Astrocyte of the spinal cord (primary cell): ENCODE data around the gene WDR89.
"Not testable (repeated sequence)": the region's sequence is repeated elsewhere in the genome, so short reads cannot be mapped to it uniquely, and the experiment has no call there.

ENCODE experiments used
- DNase-seq: peaks from one replicate; pipeline ENCODE4 v3.0.0; 2011; ENCODE audit warnings: low read depth, low spot score
- H3K4me3 ChIP-seq: 2 replicates; pipeline ENCODE4 v1.5.1; 2011; ENCODE audit warnings: low read depth, mild to moderate bottlenecking, low read length, moderate library complexity
- in situ Hi-C: cut with HindIII; loops from 2 replicates; pipeline ENCODE4 v1.10.0; 2017; ENCODE audit warnings: low sequenced_read_pairs
- TF ChIP-seq, protein P1 (sequence below): IDR thresholded peaks from 2 replicates; pipeline ENCODE4 v1.5.1; 2012; ENCODE audit warnings: low read depth, mild to moderate bottlenecking, low read length, inconsistent platforms

WDR89 gene

DNA sequence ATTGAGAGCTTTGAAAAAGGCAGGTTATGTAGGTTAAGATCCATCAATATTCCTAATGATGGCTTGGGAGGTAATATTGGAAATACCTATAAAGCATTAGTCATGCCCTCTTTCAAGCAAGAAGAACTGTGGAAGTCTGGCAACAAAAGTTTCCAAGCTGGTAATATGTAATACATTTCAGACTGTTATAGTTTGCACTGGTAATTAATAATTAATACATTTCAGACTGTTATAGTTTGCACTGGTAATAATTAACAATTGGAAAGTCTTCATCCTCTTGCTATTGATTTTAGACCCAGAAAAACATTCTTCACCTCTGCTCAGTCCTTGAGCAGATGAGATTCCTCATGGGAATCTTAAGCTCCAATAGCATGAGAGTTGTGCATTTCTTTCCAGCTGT, 29.0 kb upstream of the WDR89 start:
- no peak for DNase-seq
- TF ChIP-seq, protein P1, sequence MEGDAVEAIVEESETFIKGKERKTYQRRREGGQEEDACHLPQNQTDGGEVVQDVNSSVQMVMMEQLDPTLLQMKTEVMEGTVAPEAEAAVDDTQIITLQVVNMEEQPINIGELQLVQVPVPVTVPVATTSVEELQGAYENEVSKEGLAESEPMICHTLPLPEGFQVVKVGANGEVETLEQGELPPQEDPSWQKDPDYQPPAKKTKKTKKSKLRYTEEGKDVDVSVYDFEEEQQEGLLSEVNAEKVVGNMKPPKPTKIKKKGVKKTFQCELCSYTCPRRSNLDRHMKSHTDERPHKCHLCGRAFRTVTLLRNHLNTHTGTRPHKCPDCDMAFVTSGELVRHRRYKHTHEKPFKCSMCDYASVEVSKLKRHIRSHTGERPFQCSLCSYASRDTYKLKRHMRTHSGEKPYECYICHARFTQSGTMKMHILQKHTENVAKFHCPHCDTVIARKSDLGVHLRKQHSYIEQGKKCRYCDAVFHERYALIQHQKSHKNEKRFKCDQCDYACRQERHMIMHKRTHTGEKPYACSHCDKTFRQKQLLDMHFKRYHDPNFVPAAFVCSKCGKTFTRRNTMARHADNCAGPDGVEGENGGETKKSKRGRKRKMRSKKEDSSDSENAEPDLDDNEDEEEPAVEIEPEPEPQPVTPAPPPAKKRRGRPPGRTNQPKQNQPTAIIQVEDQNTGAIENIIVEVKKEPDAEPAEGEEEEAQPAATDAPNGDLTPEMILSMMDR = no peak
- no peak overlapping the region for H3K4me3 ChIP-seq
- in situ Hi-C loops = no loop called here

DNA sequence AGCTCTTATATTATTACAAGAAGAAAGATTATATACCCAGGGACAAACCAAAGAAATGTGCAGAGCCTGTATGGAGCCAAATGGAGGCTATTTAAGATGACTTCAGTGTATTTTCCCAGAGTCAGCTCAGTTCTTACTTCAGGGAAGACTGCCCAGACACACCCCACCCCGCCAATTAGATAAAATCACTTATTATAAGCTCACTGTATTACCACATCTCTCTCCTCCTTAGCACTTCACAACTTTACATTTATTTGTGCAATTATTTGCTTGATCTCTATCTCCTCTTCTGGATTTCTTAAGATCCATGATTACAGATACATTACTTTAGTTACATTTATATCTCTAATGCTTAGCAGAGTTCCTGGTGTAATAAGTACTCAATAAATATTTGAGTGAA, 24.7 kb upstream of the WDR89 start:
- no peak overlapping the region for H3K4me3 ChIP-seq
- in situ Hi-C loops = no loop called here
- TF ChIP-seq, protein P1 = no peak
- no peak for DNase-seq

DNA sequence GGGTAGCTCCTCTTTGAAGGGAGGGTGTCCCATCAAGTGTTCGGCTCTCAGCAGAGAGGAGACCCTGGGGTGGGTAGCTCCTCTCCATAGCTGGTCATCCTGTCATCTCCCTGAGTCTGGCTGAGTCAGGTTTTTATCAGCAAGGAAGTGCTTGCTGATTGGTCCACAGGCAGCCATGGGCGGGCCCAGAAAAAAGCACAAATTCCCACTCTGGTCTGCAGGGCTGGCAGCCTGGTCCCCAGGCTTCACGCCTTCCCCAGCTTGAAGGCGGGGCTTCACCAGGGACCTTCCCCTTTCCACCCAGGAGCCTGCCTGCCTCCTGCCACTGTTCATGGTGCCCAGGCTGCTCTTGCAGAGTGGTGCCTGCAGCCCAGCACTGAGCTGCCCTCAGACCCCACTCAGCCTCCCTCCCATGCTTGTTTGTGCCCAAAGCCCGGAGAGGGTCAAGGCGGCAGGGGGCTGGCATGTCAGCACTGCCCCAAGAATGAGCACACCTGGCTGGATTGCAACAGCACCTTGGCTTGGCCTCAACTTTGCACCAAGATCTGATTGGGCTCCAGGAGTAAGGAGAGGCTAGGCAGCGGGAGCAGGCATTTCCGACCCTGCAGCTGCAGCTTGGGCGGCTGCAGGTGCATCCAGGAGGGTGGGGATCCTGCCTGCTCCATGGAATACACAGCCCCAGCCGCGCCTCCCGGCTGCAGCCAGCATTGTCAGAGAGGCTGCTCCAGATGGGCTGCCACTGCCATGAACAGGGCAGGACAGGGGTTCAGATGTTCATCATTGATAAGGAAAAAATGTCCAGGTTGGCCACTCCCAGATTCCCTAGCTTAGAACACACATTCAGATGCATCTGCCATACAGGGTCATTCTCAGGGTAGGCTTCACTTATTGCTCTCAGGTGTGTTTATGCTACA, 22.0 kb upstream of the WDR89 start:
- H3K4me3 ChIP-seq = no peak overlapping the region
- in situ Hi-C loops = no loop called here
- DNase-seq = no peak
- TF ChIP-seq, protein P1 = no peak

DNA sequence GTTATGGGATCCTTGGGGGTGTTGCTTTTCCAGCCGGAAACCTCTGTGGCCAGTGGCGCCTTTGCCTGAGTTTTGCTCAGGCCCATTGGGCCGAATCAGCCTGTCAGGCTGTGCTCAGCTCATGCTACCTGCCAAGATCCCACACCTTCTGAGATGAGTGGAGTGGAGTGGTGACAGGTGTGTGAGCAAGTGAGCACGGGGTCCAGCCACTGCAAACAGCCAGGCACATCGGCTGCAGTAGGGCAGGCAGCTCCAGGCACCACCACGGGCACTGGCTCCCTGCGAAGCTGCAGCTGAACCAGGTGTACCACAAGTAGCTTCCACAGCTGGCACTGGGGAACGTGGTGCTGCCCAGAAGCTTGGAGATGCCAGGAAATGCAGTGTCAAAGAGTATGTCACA, 21.1 kb upstream of the WDR89 start:
- in situ Hi-C loops = no loop called here
- no peak overlapping the region for H3K4me3 ChIP-seq
- TF ChIP-seq, protein P1 = no peak
- no peak for DNase-seq

DNA sequence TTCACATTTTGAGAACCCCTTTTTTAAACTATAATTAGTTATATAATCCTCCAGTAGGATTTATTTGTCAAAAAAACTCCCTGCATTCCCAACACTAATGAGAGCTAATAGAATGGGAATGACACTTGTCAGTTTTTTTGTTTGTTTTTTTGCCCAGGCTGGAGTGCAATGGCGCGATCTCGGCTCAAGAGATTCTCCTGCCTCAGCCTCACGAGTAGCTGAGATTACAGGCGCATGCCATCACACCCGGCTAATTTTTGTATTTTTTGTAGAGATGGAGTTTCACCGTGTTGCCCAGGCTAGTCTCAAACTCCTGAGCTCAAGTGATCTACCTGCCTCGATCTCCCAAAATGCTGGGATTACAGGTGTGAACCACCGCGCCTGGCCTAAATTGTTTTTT, 20.2 kb upstream of the WDR89 start:
- DNase-seq, H3K4me3 ChIP-seq, in situ Hi-C loops: not testable (repeated sequence)

DNA sequence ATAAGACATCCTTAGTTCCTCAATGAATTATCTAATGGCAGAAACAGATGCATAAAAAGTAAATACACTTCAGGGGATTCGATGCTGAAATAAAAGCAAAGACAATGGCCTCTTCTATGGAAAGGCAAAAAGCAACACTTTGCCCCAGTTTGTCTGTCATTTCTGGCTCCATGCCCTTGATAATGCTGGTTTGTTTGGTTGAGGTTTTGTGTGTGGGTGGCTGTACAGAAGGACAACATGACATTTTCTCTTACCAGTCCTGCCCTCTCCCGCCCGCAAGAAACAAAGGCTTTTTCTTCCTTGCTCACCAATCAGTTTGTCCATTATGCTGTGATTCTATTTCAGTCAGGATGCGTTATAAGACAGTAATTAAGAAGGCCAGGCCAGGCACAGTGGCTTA, 18.1 kb upstream of the WDR89 start:
- TF ChIP-seq, protein P1 = no peak
- no peak for DNase-seq
- H3K4me3 ChIP-seq = no peak overlapping the region
- in situ Hi-C loops = no loop called here

DNA sequence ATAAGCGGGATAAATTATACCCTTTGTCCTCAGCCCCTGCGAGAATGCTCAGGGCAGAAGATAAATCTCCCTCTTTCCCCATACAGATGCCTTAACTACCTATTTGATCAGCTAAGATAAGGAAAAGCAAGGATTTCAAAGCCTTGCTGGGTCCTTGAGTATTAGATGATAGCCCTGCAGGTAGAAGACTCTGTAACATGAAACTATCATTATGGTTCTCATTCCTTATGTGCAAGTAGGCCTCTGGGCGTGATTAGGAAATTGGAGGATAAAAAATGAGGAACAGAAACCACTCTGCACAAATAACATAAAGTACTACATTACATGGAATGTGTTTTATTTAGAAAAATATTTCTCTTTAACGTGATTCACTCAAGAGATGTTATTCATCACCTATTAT, 14.5 kb upstream of the WDR89 start:
- in situ Hi-C loops = no loop called here
- H3K4me3 ChIP-seq = no peak overlapping the region
- DNase-seq = no peak
- TF ChIP-seq, protein P1 = no peak
